Trophoblast cell (in vitro differentiated cells and primary cell): ENCODE data around the gene ATOSB.

Experiments used
- DNase-seq, 2 donors: peaks; one replicate each; pipeline ENCODE4 v3.0.0-alpha.2; 2016
- H2AFZ ChIP-seq: 2 replicates; pipeline ENCODE4 v1.6.1; 2013; ENCODE audit warnings: low read length, moderate library complexity, mild to moderate bottlenecking; ENCODE audit not compliant: insufficient read depth, poor library complexity
- H2AK5ac ChIP-seq: 2 replicates; pipeline ENCODE4 v1.6.1; 2013; ENCODE audit warnings: mild to moderate bottlenecking, low read length
- H2BK120ac ChIP-seq: 2 replicates; pipeline ENCODE4 v1.6.1; 2013; ENCODE audit warnings: low read length, mild to moderate bottlenecking, moderate library complexity; ENCODE audit not compliant: insufficient read depth, poor library complexity
- H2BK12ac ChIP-seq: 2 replicates; pipeline ENCODE4 v1.6.1; 2013; ENCODE audit warnings: mild to moderate bottlenecking, low read length, moderate library complexity
- H2BK5ac ChIP-seq: 2 replicates; pipeline ENCODE4 v1.6.1; 2013; ENCODE audit warnings: low read length, low read depth, moderate library complexity, mild to moderate bottlenecking; ENCODE audit not compliant: poor library complexity
- H3K14ac ChIP-seq: 2 replicates; pipeline ENCODE4 v1.6.1; 2013; ENCODE audit warnings: mild to moderate bottlenecking, low read length
- H3K18ac ChIP-seq: 2 replicates; pipeline ENCODE4 v1.6.1; 2013; ENCODE audit warnings: mild to moderate bottlenecking, low read length
- H3K23ac ChIP-seq: 2 replicates; pipeline ENCODE4 v1.6.1; 2013; ENCODE audit warnings: low read length
- H3K27ac ChIP-seq: 2 replicates; pipeline ENCODE4 v1.5.1; 2013; ENCODE audit warnings: low read depth, mild to moderate bottlenecking, inconsistent platforms, low read length, moderate library complexity
- H3K27me3 ChIP-seq: 2 replicates; pipeline ENCODE4 v1.6.1; 2013; ENCODE audit warnings: inconsistent platforms, mild to moderate bottlenecking, low read length, moderate library complexity; ENCODE audit not compliant: insufficient read depth
- H3K36me3 ChIP-seq, 2 experiments: 1 replicate in 1 of 2; 2 replicates in 1 of 2; pipeline ENCODE4 v1.6.1; 2013; ENCODE audit warnings: low read length in 2 of 2, mild to moderate bottlenecking in 2 of 2, moderate library complexity in 1 of 2; ENCODE audit not compliant: insufficient read depth in 2 of 2, control insufficient read depth in 1 of 2
- H3K4ac ChIP-seq: 2 replicates; pipeline ENCODE4 v1.6.1; 2013; ENCODE audit warnings: low read depth, mild to moderate bottlenecking, low read length, moderate library complexity
- H3K4me1 ChIP-seq, 2 experiments: 1 replicate in 1 of 2; 2 replicates in 1 of 2; pipeline ENCODE4 v1.6.1; 2013; ENCODE audit warnings: low read length in 2 of 2, mild to moderate bottlenecking in 2 of 2, moderate library complexity in 1 of 2; ENCODE audit not compliant: insufficient read depth in 2 of 2, control insufficient read depth in 1 of 2
- H3K4me2 ChIP-seq: 2 replicates; pipeline ENCODE4 v1.6.1; 2013; ENCODE audit warnings: inconsistent platforms, mild to moderate bottlenecking, low read length, moderate library complexity
- H3K4me3 ChIP-seq: 2 replicates; pipeline ENCODE4 v1.5.1; 2013; ENCODE audit warnings: mild to moderate bottlenecking, low read depth, low read length, inconsistent platforms
- H3K79me1 ChIP-seq: one replicate; pipeline ENCODE4 v1.6.1; 2013; ENCODE audit warnings: low read length
- H3K79me2 ChIP-seq: 2 replicates; pipeline ENCODE4 v1.6.1; 2013; ENCODE audit warnings: low read length, mild to moderate bottlenecking; ENCODE audit not compliant: control insufficient read depth, insufficient read depth, poor library complexity
- H3K9ac ChIP-seq: 2 replicates; pipeline ENCODE4 v1.6.1; 2013; ENCODE audit warnings: mild to moderate bottlenecking, low read length
- H3K9me3 ChIP-seq: 2 replicates; pipeline ENCODE4 v1.6.1; 2013; ENCODE audit warnings: low read depth, mild to moderate bottlenecking, control low read depth, inconsistent platforms, low read length; ENCODE audit not compliant: insufficient read depth
- H4K12ac ChIP-seq: 2 replicates; pipeline ENCODE4 v1.6.1; 2013; ENCODE audit warnings: low read depth, mild to moderate bottlenecking, low read length, moderate library complexity
- H4K8ac ChIP-seq: 2 replicates; pipeline ENCODE4 v1.6.1; 2013; ENCODE audit warnings: low read depth, mild to moderate bottlenecking, low read length, moderate library complexity
- H4K91ac ChIP-seq: one replicate; pipeline ENCODE4 v1.6.1; 2013; ENCODE audit warnings: low read depth, mild to moderate bottlenecking, low read length, moderate library complexity
- WGBS: extraction: QIAGEN DNeasy Blood & Tissue Kit; methylation state at CpG from one replicate; pipeline ENCODE4 v1.1.7; 2013; ENCODE audit warnings: missing lambda C conversion rate; ENCODE audit not compliant: insufficient read length, insufficient coverage; ENCODE audit errors: extremely low coverage; 5-methylcytosine and 5-hydroxymethylcytosine counted together

ATOSB gene

GRCh38 chr9:35073279-35073612, 42.4 kb downstream of the ATOSB start:
- no peaks in the 10 kb centered on the region for H3K9me3 ChIP-seq
- H3K4me1 ChIP-seq, result peaks cover 15 to 17% of the 10 kb centered on the region in 2 experiments
- H2BK5ac ChIP-seq, result no peak overlapping the region
- peak overlapping the region; percentile 89 for H4K91ac ChIP-seq
- no peak for DNase-seq
- no peak overlapping the region for H3K4me3 ChIP-seq
- H3K4me2 ChIP-seq, result peak overlapping the region; percentile 53
- peak overlapping the region; percentile 84 for H2BK120ac ChIP-seq
- H3K79me1 ChIP-seq, result peaks cover 12% of the 10 kb centered on the region
- H3K27me3 ChIP-seq, result no peaks in the 10 kb centered on the region
- peak overlapping the region; percentile 68 for H3K14ac ChIP-seq
- H3K79me2 ChIP-seq, result peaks cover 31% of the 10 kb centered on the region
- H2AK5ac ChIP-seq, result peak overlapping the region; percentile 71
- peak overlapping the region; percentile 94 for H4K8ac ChIP-seq
- peak overlapping the region; percentile 60 for H3K18ac ChIP-seq
- peak overlapping the region; percentile 79 for H4K12ac ChIP-seq
- WGBS, result no CpG with 5 or more reads among the region's 2 CpGs
- peak overlapping the region; percentile 35 for H3K27ac ChIP-seq
- H3K9ac ChIP-seq, result no peak overlapping the region
- peak overlapping the region; percentile 89 for H2BK12ac ChIP-seq
- H3K36me3 ChIP-seq, result peaks cover 30 to 46% of the 10 kb centered on the region in 2 experiments
- no peak overlapping the region for H2AFZ ChIP-seq
- no peak overlapping the region for H3K23ac ChIP-seq
- peak overlapping the region; percentile 42 for H3K4ac ChIP-seq

- Histone ChIP-seq H2BK12ac (peak within 1 kb of the TSS; percentile 89), H4K8ac (peak within 1 kb of the TSS; percentile 94), H3K79me2 (peaks cover 32% of the 10 kb centered on the region), H3K4ac (peak within 1 kb of the TSS; percentile 71), H2AK5ac (peak within 1 kb of the TSS; percentile 92), H3K18ac (peak within 1 kb of the TSS; percentile 93), H3K9me3 (no peaks in the 10 kb centered on the region), H3K4me3 (peak within 1 kb of the TSS; percentile 99), H3K4me2 (peak within 1 kb of the TSS; percentile 88), H3K27ac (peak within 1 kb of the TSS; percentile 100), H4K12ac (peak within 1 kb of the TSS; percentile 93), H3K79me1 (peaks cover 12% of the 10 kb centered on the region), H2BK5ac (peak within 1 kb of the TSS; percentile 96), H3K36me3 (peaks cover 31 to 50% of the 10 kb centered on the region in 2 experiments), H3K4me1 (peaks cover 11 to 14% of the 10 kb centered on the region in 2 experiments), H3K23ac (no peak within 1 kb of the TSS), H2BK120ac (peak within 1 kb of the TSS; percentile 96), H4K91ac (peak within 1 kb of the TSS; percentile 92), H3K14ac (peak within 1 kb of the TSS; percentile 98), H2AFZ (peak within 1 kb of the TSS; percentile 66), H3K9ac (peak within 1 kb of the TSS; percentile 98), H3K27me3 (no peaks in the 10 kb centered on the region)
- WGBS, result no CpG with 5 or more reads among the region's 54 CpGs
- peak; percentile 98 to 99 for DNase-seq
These were observed 43.0 kb downstream of the ATOSB start, which contains the start of gene VCP for GRCh38 chr9:35072461-35073278. Gene VCP (minus strand): TSS chr9:35072625. CDS start chr9:35072353, 272 bp downstream.

- Histone ChIP-seq H3K79me1 (peaks cover 12% of the 10 kb centered on the region), H3K23ac (no peak overlapping the region), H3K27me3 (no peaks in the 10 kb centered on the region), H2BK120ac (peak overlapping the region; percentile 96), H3K9me3 (no peaks in the 10 kb centered on the region), H3K4me1 (peaks cover 11 to 14% of the 10 kb centered on the region in 2 experiments), H3K27ac (peak overlapping the region; percentile 100), H4K12ac (peak overlapping the region; percentile 93), H2BK5ac (peak overlapping the region; percentile 96), H4K8ac (peak overlapping the region; percentile 92), H3K79me2 (peaks cover 32% of the 10 kb centered on the region), H3K9ac (peak overlapping the region; percentile 98), H3K36me3 (peaks cover 31 to 55% of the 10 kb centered on the region in 2 experiments), H3K14ac (peak overlapping the region; percentile 98), H2BK12ac (peak overlapping the region; percentile 29), H3K18ac (peak overlapping the region; percentile 93), H2AK5ac (peak overlapping the region; percentile 92), H3K4me2 (peak overlapping the region; percentile 88), H4K91ac (peak overlapping the region; percentile 92), H2AFZ (peak overlapping the region; percentile 61), H3K4me3 (peak overlapping the region; percentile 99), H3K4ac (peak overlapping the region; percentile 71)
- no CpG with 5 or more reads among the region's 79 CpGs for WGBS
- DNase-seq, result peak; percentile 79
These were observed 43.7 kb downstream of the ATOSB start for GRCh38 chr9:35071814-35072460.
